OCI-M1 (cell line): ENCODE data around the gene USP40.

ENCODE experiments used
- DNase-seq: peaks from one replicate; lab custom pipeline; 2025; lab: John Stamatoyannopoulos, UW

USP40 gene

GRCh38 chr2:233476063-233476410 is 90.5 kb downstream of the USP40 start:
- DNase-seq = no peak

DNA sequence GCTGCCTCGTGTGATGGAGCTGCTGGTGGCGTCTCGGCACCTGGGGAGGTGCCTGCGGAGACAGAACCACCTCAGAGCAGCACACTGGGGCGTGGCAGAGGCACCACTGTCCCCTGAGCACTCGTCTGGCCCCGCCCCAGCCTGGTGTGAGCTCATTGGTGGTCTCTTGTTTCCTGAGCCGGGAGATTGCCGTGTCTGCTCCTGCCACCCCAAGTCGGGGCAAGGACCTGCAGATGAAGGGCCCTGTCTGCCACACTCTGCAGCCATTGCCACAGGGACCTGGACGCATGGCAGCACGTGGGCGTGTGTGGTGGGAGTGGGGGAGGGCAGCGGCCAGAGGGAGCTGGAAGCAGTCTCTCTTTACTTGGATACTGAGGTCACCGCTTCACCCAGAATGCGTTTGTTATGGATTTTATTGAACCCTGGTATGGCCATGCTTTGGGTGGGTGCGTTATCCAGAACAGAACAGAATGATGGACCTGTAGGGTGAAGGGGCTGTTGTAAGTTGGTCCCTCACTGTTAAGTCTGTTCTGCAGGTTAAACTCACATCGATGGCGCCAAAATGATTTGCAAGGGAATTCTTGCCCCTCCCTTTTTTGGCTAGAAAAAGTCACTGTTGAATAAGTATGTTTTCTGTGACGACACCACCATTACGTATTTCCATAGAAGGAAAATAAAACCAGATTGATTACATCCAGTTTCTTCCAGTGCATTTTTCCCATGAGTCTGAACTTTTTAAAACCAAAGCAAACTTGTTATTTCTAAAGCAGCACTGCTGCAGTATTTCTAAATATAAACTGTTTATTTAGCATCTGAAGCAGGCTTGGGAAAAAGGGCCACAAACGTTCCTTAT is 92.0 kb downstream of the USP40 start:
- no peak for DNase-seq

DNA sequence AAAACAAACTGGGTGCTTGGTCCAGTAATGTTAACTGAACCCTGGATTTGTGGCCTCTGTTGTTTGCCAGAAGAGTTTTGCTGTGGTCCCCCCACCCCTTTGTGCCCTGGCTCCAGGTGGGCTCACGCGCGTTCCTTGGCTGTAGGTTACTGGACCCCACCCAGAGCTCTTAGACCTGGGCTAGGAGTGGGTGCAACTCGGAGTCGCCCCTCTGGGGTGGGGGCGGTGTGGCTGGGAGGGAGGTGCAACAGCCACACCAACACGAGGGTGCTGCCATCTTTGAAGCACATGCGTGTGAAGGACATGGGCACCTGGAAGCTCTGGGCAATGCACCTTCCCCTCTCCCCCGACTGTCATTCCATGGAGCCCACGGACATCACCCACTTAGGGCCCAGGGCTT is 92.7 kb downstream of the USP40 start:
- DNase-seq = no peak

DNA sequence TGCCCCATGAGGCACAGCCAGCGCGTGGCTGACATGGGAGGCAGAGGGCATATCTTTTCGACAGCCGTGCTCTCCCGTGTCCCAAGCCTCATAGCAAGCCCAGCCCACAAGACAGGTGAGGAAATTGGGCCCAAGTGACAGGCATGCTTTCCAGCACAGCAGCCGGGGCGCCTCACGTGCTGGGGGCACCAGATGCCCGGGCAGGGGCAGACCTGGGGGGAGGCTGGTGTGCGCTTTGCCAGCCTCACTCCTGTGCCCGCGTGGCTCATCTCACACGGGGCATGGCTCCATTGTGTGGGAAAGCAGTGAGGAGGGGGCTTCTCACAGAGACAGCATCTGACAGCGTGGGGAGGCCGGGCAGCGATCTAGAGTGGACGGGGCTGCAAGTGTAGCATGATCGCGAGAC is 93.2 kb downstream of the USP40 start:
- no peak for DNase-seq

GRCh38 chr2:233471291-233472035 is 95.1 kb downstream of the USP40 start:
- no peak for DNase-seq

DNA sequence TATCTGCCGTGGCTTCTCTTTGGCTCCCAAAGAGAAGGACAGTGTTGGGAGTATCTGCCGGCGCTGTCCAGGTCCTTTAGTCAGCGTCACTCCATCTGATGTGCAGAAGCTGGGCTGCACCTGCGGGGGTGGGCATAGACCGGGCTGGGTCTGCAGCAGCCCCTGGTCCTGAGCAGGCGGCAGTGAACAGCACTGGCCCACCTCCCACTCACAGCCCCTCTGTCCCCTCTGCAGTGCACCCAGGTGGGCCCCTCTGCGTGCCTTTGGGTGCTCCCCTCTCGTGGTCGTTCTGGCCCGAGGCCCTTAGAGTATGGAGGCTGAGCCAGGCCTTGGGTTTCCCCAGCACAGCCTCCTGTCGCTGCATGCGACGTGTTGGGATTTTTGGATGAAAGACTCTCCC is 95.7 kb downstream of the USP40 start:
- DNase-seq = no peak

DNA sequence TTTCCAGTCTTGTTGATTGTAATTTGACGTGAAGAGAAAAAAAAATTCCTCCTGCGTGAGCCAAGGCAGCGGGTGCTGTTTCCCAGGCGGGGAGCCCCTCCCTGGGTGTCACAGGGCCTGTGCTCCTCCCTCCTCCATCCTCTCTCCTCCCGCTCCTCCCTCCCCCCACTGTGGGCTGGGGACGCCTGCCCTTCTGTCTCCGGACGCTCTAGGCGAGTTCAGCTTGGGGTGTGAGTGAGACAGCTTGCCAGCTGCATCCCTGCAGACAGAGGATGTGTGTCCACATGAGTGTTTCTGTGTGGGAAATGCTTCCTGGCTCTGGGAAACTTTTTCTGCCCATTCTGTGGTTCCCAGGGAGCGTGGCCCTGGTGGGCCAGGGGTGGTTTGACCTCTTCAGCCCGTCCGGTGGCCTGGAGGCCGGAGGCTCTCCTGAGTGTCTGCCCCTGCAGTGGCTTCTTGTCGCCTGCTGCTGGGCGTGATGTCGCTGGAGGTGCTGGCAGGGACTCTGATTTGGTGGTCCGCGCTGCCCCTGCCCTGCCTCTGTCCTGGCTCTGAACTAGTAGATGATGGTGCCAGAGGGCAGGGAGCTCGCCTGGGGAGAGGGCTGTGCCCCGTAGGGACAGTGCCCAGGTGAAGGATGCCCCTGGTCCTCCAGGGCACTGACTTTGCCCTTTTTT is 96.4 kb downstream of the USP40 start:
- DNase-seq = no peak

DNA sequence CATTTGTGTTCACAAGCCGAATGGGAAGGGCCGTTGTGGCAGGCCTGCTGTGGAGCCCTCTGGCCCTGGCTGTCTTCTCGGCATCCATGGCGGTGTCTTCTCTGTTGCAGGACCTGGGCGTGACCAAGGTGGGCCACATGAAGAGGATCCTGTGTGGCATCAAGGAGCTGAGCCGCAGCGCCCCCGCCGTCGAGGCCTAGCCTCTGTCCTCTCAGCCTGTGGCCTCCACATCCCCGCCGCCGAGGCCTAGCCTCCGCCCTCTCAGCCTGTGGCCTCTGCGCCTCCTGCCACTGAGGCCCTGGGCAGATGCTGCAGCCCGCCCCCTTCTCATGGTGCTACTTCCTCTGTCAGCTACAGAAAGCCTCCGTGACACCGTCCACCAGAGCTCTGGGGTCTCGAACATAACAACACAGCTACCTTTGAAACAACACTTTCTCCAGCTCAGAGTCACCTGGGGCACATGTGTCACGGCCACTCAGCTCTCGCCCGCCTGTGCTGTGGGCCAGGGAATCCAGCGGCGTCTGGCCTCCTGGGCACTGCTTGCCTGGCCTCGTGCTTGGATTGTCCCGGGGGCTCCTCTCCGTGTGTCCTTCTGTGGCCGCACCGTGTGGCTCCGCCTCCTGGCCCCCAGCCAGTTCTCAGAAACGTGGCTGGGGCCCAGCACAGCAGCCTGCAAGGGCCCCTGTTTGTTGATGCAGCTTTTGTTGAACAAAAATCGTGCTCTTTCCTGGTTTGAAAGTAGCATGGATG is 97.1 kb downstream of the USP40 start:
- DNase-seq = no peak

- no peak for DNase-seq
These were observed 97.9 kb downstream of the USP40 start for GRCh38 chr2:233468741-233469110.

DNA sequence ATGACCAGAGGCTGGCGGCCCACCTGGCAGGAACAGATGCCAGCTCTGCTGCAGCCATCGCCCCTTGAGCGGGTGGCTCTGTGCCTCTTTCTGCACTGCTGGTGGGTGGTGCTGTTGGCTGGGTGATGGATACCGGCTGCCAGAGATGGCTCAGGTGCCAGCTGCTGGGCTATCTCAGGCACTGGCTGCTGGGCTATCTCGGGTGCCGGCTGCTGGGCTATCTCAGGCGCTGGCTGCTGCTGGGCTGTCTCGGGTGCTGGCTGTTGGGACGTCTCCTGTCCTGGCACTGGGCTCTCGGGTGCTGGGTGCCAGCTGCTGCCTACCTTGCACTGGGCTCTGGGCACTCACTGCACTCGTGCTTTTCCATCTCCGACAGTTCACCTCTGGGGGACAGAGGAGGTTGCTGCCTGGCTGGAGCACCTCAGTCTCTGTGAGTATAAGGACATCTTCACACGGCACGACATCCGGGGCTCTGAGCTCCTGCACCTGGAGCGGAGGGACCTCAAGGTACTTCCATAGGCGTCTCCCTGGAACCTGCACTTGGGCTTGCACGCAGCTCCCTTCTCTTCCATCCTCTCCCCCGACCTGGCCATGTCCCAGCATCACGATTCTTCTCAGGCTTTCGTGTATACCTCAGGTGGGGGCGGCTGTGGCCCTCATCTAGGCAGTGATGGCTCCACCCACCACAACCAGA is 98.4 kb downstream of the USP40 start:
- DNase-seq = no peak

DNA sequence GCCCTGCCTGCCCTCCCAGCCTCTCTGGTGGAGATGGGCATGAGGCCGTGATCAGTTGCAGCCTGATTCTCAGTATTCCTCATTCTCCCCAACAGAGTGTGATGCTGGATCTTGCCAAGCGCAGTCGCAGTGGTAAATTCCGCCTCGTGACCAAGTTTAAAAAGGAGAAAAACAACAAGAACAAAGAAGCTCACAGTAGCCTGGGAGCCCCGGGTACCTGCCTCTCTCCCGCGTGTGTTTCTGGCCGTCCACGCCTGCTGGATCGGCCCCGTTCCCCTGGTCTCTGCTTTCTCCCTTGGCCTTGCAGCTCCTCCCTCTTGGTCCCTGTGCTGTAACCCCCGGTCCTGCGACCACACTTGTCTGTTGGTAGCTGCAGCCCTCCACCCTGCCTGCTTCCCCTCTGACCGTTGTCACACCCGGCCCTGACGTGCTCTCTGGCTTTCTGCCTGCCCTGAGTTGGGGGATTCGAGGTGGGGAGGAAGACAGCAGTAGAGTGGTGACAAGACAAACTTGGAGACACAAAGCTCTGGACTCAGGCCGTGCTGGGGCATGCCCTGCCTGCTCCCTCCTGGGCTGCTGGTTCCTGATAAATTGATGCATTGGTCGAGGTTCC is 99.5 kb downstream of the USP40 start:
- DNase-seq = no peak

GRCh38 chr2:233464531-233465240 is 101.9 kb downstream of the USP40 start:
- no peak for DNase-seq

GRCh38 chr2:233464056-233464455 is 102.5 kb downstream of the USP40 start:
- DNase-seq = no peak

- no peak for DNase-seq
These were observed 103.0 kb downstream of the USP40 start for GRCh38 chr2:233463586-233463985.

- no peak for DNase-seq
These were observed 103.6 kb downstream of the USP40 start for GRCh38 chr2:233462826-233463470.

GRCh38 chr2:233462202-233462785 is 104.3 kb downstream of the USP40 start:
- no peak for DNase-seq

- DNase-seq = no peak
These were observed 105.1 kb downstream of the USP40 start for GRCh38 chr2:233461481-233461891.

GRCh38 chr2:233460726-233461441 is 105.7 kb downstream of the USP40 start:
- no peak for DNase-seq

DNA sequence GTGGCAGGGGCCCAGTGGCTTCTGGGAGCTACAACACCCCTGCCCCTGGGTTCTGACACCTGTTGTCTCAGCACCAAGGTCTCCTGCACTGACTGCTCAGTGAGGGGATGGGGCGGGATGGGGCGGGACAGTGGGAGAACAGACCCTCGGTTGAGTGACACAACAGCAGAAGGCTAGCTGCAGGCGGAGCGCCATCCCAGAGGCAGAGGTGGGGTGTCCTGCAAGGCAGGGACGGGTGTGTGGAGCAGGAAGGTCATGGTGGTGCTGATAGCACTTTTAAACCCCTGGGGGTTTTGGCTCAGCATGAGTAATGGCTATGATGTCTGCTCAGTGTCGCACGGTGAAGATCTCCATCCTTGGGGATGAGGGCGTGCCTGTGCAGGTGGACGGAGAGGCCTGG is 107.2 kb downstream of the USP40 start:
- DNase-seq = no peak
